Heart left ventricle (tissue), 13 donors: ENCODE results near the gene RGS7.

Source experiments
- CTCF ChIP-seq, 12 donors: fragments of 200-600 bp; sonication (generic) in 4 of 12; IDR thresholded peaks; one replicate each; pipeline versions ENCODE4 v1.5.0 to v1.8.0; 2018 to 2022; ENCODE audit warnings: antibody characterized with exemption in 12 of 12, mild to moderate bottlenecking in 5 of 12
- POLR2A ChIP-seq, 2 donors: fragments of 450-650 bp; IDR thresholded peaks; one replicate each; pipeline ENCODE4 v1.6.1; 2017; ENCODE audit warnings: antibody characterized with exemption in 2 of 2, mild to moderate bottlenecking in 2 of 2, moderate library complexity in 2 of 2
- donor health status: ischemic (EF 13 %, LVEDD 7.1; RV severe dilation, severe dysfunction).
- donor health status: DM: no; HTN: yes; CAD: no.
- donor health status: DM: no; HTN: no; CAD: no.
- donor health status: ischemic (EF 25% LVEDD 6.9; RV normal size, moderate dysfunction).
- donor health status: ischemic (EF 25% LVEDD 5.7; RV mildly dilated, moderate dysfunction).
- donor health status: ischemic (EF 35%, LVEDD 5.7; RV mildly dilated, moderate dysfunction).
- donor health status: nonischemic (EF 11% LVEDD 7.7; RV severe dilation, severe dysfunction).
- donor health status: DM: yes; HTN: yes; CAD: no.
- donor health status: PGD.
- donor health status: ischemic (EF 29% LVEDD 5.4; RV normal size, mild dysfunction).
- donor health status: nonischemic (EF 23%, LVEDD 6.1; RV moderate dilation, normal function).

GRCh38 chr1:241020851-241021697 is 335.9 kb downstream of the RGS7 start:
- TF ChIP-seq CTCF (IDR thresholded peaks at IDR 0.05): no peak
- no peak for TF ChIP-seq POLR2A (IDR thresholded peaks at IDR 0.05)
